Thyroid gland (tissue), 4 donors: ENCODE data around the gene MEP1A.

Experiments used
- POLR2A ChIP-seq, 2 donors: fragments of 450-650 bp; IDR thresholded peaks; one replicate each; pipeline ENCODE4 v1.6.1; 2017; ENCODE audit warnings: antibody characterized with exemption in 2 of 2, mild to moderate bottlenecking in 2 of 2, moderate library complexity in 1 of 2
- TF ChIP-seq, protein P1 (sequence below), 6 experiments: fragments of 200-600 bp in 3 of 6; fragments of 450-650 bp in 3 of 6; sonication (generic) in 3 of 6; IDR thresholded peaks; one replicate each; pipeline ENCODE4 v1.5.1; 2016 to 2019; ENCODE audit warnings: antibody characterized with exemption in 6 of 6, mild to moderate bottlenecking in 2 of 6, inconsistent platforms in 1 of 6, moderate library complexity in 1 of 6

DNA sequence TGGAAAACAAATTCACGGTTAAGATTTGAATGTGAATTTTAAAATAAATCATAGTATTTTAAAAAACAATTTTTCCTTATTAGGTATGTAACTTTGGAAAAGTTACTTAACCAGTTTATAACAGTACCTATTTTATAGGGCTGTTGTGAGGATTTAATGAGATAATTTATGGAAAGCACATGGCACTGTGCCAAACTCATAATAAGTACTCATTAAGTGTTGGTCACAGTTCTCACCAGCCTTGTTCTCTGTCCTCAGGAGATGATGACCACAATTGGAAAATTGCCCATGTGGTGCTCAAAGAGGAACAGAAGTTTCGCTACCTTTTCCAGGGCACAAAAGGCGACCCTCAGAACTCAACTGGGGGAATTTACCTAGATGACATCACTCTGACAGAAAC, 39.6 kb downstream of the MEP1A start:
- TF ChIP-seq, protein P1, sequence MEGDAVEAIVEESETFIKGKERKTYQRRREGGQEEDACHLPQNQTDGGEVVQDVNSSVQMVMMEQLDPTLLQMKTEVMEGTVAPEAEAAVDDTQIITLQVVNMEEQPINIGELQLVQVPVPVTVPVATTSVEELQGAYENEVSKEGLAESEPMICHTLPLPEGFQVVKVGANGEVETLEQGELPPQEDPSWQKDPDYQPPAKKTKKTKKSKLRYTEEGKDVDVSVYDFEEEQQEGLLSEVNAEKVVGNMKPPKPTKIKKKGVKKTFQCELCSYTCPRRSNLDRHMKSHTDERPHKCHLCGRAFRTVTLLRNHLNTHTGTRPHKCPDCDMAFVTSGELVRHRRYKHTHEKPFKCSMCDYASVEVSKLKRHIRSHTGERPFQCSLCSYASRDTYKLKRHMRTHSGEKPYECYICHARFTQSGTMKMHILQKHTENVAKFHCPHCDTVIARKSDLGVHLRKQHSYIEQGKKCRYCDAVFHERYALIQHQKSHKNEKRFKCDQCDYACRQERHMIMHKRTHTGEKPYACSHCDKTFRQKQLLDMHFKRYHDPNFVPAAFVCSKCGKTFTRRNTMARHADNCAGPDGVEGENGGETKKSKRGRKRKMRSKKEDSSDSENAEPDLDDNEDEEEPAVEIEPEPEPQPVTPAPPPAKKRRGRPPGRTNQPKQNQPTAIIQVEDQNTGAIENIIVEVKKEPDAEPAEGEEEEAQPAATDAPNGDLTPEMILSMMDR (IDR thresholded peaks at IDR 0.05): no peak
- no peak for TF ChIP-seq POLR2A (IDR thresholded peaks at IDR 0.05)
